A549 (cell line): ENCODE measurements around the gene STIM2. TPM values are rescaled to one million over a fixed set of nuclear protein-coding genes. Genes with fewer than 3 reads are reported as not detected.

Experiments
- ATAC-seq, 2 experiments: fragments of 200-7000 bp in 1 of 2; fragments of >200 bp in 1 of 2; cut with Nextera tagmentation in 1 of 2; cut with Tn5 transposase in 1 of 2; 3 replicates each; pipeline versions ENCODE4 v1.8.0 to v1.9.1; 2018 to 2020; ENCODE audit warnings: mild to moderate bottlenecking in 1 of 2, moderate library complexity in 1 of 2
- CTCF ChIA-PET: fragments of 300-600 bp; sonication (Branson Sonifier 250); formaldehyde crosslinking; extraction: SDS; loops from one replicate; lab custom pipeline; 2021; ENCODE audit warnings: antibody characterized with exemption, inconsistent platforms; lab: Yijun Ruan, JAX
- POLR2A ChIA-PET: fragments of 350-600 bp; formaldehyde crosslinking; extraction: SDS; loops from one replicate; lab custom pipeline; 2021; ENCODE audit warnings: antibody characterized with exemption, inconsistent platforms; lab: Yijun Ruan, JAX
- DNase-seq, 2 experiments: peaks; one replicate each; pipeline versions ENCODE4 v3.0.0 to v3.0.0-alpha.2; 2011 to 2016; ENCODE audit warnings: low read depth in 1 of 2, low spot score in 1 of 2
- FAIRE-seq: peaks from 2 replicates; lab custom pipeline; 2011; peaks lifted over from hg19 to GRCh38; lab: Jason Lieb, UNC
- H3K27ac ChIP-seq, 2 experiments: fragments of >200 bp; sonication (Bioruptor Twin); formaldehyde crosslinking; 3 replicates each; pipeline ENCODE4 v1.5.1; 2016 to 2017
- H3K4me1 ChIP-seq: fragments of >200 bp; sonication (Bioruptor Twin); formaldehyde crosslinking; 3 replicates; pipeline ENCODE4 v1.6.1; 2016
- H3K4me2 ChIP-seq: fragments of >200 bp; sonication (Bioruptor Twin); formaldehyde crosslinking; 3 replicates; pipeline ENCODE4 v1.6.1; 2016
- H3K4me3 ChIP-seq: fragments of >200 bp; sonication (Bioruptor Twin); formaldehyde crosslinking; 3 replicates; pipeline ENCODE4 v1.5.1; 2016
- H3K9me3 ChIP-seq: fragments of >200 bp; sonication (Bioruptor Twin); formaldehyde crosslinking; 3 replicates; pipeline ENCODE4 v1.6.1; 2016
- BCL3 ChIP-seq: fragments of >200 bp; sonication (Bioruptor Twin); formaldehyde crosslinking; IDR thresholded peaks from 3 replicates; pipeline ENCODE4 v1.6.1; 2016
- CBX8 ChIP-seq: fragments of 200-600 bp; sonication (generic); IDR thresholded peaks from 2 replicates; pipeline ENCODE4 v1.6.1; 2016
- CEBPB ChIP-seq, 2 experiments: fragments of >200 bp in 1 of 2; sonication (Bioruptor Twin) in 1 of 2; formaldehyde crosslinking in 1 of 2; IDR thresholded peaks; 2 replicates each; pipeline ENCODE4 v1.6.1; 2012 to 2016
- CHD4 ChIP-seq: fragments of 200-600 bp; sonication (generic); IDR thresholded peaks from 2 replicates; pipeline ENCODE4 v1.6.1; 2016; ENCODE audit warnings: antibody characterized with exemption, mild to moderate bottlenecking, borderline replicate concordance
- EHF ChIP-seq: fragments of 250-450 bp; sonication (Bioruptor Pico); IDR thresholded peaks from 2 replicates; pipeline ENCODE4 v1.5.0; 2020; ENCODE audit warnings: mild to moderate bottlenecking
- ESRRA ChIP-seq: fragments of 150-350 bp; IDR thresholded peaks from 2 replicates; pipeline ENCODE4 v1.6.1; 2014; ENCODE audit warnings: mild to moderate bottlenecking, low read length, borderline replicate concordance
- FOSL2 ChIP-seq, 2 experiments: fragments of 450-650 bp in 1 of 2; fragments of >200 bp in 1 of 2; sonication (Bioruptor Twin) in 1 of 2; formaldehyde crosslinking; IDR thresholded peaks; 2 replicates each; pipeline versions ENCODE4 v1.5.0 to v1.6.1; 2016 to 2020; ENCODE audit warnings: mild to moderate bottlenecking in 1 of 2, moderate library complexity in 1 of 2
- FOXS1 ChIP-seq: fragments of 250-450 bp; sonication (Bioruptor Pico); IDR thresholded peaks from 2 replicates; pipeline ENCODE4 v1.5.0; 2020; ENCODE audit warnings: mild to moderate bottlenecking, moderate library complexity
- HMGXB4 ChIP-seq: fragments of 250-450 bp; sonication (Bioruptor Pico); IDR thresholded peaks from 2 replicates; pipeline ENCODE4 v1.5.0; 2021; ENCODE audit warnings: mild to moderate bottlenecking, moderate library complexity, borderline replicate concordance
- HOXA7 ChIP-seq: fragments of 250-450 bp; sonication (Bioruptor Pico); IDR thresholded peaks from 2 replicates; pipeline ENCODE4 v1.5.0; 2020; ENCODE audit warnings: mild to moderate bottlenecking, moderate library complexity
- HOXB13 ChIP-seq: fragments of 250-450 bp; sonication (Bioruptor Pico); IDR thresholded peaks from 2 replicates; pipeline ENCODE4 v1.5.0; 2020; ENCODE audit warnings: low read depth, mild to moderate bottlenecking, moderate library complexity
- KDM5A ChIP-seq: fragments of 200-600 bp; sonication (generic); IDR thresholded peaks from 2 replicates; pipeline ENCODE4 v1.6.1; 2016; ENCODE audit warnings: antibody characterized with exemption, mild to moderate bottlenecking
- NR3C1 ChIP-seq: fragments of >200 bp; sonication (Bioruptor Twin); formaldehyde crosslinking; IDR thresholded peaks from 3 replicates; pipeline ENCODE4 v1.6.1; 2017
- PHF8 ChIP-seq: fragments of 200-600 bp; sonication (generic); IDR thresholded peaks from 2 replicates; pipeline ENCODE4 v1.6.1; 2016; ENCODE audit warnings: low read depth, mild to moderate bottlenecking, antibody characterized with exemption, moderate library complexity, borderline replicate concordance
- POLR2A ChIP-seq: IDR thresholded peaks from 2 replicates; pipeline ENCODE4 v1.6.1; 2012; ENCODE audit warnings: mild to moderate bottlenecking, low read length
- POLR2AphosphoS2 ChIP-seq: conservative IDR thresholded peaks from 2 replicates; pipeline ENCODE4 v1.6.1; 2012; ENCODE audit warnings: low read length, improper control_type of control experiment, inconsistent platforms
- RFX5 ChIP-seq: fragments of 450-650 bp; IDR thresholded peaks from 2 replicates; pipeline ENCODE4 v1.7.1; 2014; ENCODE audit warnings: antibody characterized with exemption, mild to moderate bottlenecking, moderate library complexity
- RNF2 ChIP-seq: fragments of 200-600 bp; sonication (generic); IDR thresholded peaks from 2 replicates; pipeline ENCODE4 v1.6.1; 2016; ENCODE audit warnings: low read depth, mild to moderate bottlenecking, antibody characterized with exemption, moderate library complexity, borderline replicate concordance
- SMC3 ChIP-seq: fragments of >200 bp; sonication (Bioruptor Twin); formaldehyde crosslinking; IDR thresholded peaks from 3 replicates; pipeline ENCODE4 v1.6.1; 2018; ENCODE audit warnings: inconsistent platforms
- ZFP36 ChIP-seq: fragments of 450-650 bp; IDR thresholded peaks from 2 replicates; pipeline ENCODE4 v1.6.1; 2014; ENCODE audit warnings: borderline replicate concordance; ENCODE audit not compliant: partially characterized antibody
- ZNF302 ChIP-seq: fragments of 250-450 bp; sonication (Bioruptor Pico); IDR thresholded peaks from 2 replicates; pipeline ENCODE4 v1.9.0; 2021; ENCODE audit warnings: inconsistent platforms, mild to moderate bottlenecking, moderate library complexity
- WGBS: methylation state at CpG from one replicate; pipeline ENCODE4 v1.1.6; 2017; ENCODE audit errors: missing lambda C conversion rate; 5-methylcytosine and 5-hydroxymethylcytosine counted together
- polyA plus RNA-seq, 4 experiments: library from polyadenylated mRNA; depleted of rRNA in 3 of 4; stranded (reverse); fragments of >200 nt; fragmentation: RNase III in 1 of 4; extraction: RNeasy Plus Mini Kit Qiagen cat#74134 plus additional on column Dnase treatment in 1 of 4; gene quantifications; 2 replicates in 3 of 4; 3 replicates in 1 of 4; pipeline ENCODE4 v1.2.3, GENCODE V29; 2011 to 2017
- TF ChIP-seq, protein P1 (sequence below): fragments of 250-450 bp; sonication (Bioruptor Pico); IDR thresholded peaks from 2 replicates; pipeline ENCODE4 v1.5.0; 2020; ENCODE audit warnings: low read depth, mild to moderate bottlenecking, moderate library complexity
- TF ChIP-seq, protein P2 (sequence below): IDR thresholded peaks from 2 replicates; pipeline ENCODE4 v1.6.1; 2012
- TF ChIP-seq, protein P3 (sequence below): IDR thresholded peaks from 2 replicates; pipeline ENCODE4 v1.6.1; 2012

Gene STIM2
- polyA plus RNA-seq, 2 of the 4 experiments (the other 2 are of a cell fraction) = 13.6 to 20.6 TPM

GRCh38 chr4:27006646-27007045 is 146.0 kb downstream of the STIM2 start (continued):
- TF ChIP-seq HOXA7 (CRISPR knock-in tag) (no peak), CEBPB (IDR thresholded peaks at IDR 0.05) (no peak), KDM5A (no peak), HOXB13 (CRISPR knock-in tag) (no peak), SMC3 (no peak), ZFP36 (no peak), ESRRA (no peak), FOXS1 (CRISPR knock-in tag) (no peak)
- TF ChIP-seq, protein P1, sequence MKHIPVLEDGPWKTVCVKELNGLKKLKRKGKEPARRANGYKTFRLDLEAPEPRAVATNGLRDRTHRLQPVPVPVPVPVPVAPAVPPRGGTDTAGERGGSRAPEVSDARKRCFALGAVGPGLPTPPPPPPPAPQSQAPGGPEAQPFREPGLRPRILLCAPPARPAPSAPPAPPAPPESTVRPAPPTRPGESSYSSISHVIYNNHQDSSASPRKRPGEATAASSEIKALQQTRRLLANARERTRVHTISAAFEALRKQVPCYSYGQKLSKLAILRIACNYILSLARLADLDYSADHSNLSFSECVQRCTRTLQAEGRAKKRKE (CRISPR knock-in tag) = no peak
- TF ChIP-seq, protein P2, sequence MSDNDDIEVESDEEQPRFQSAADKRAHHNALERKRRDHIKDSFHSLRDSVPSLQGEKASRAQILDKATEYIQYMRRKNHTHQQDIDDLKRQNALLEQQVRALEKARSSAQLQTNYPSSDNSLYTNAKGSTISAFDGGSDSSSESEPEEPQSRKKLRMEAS = no peak

DNA sequence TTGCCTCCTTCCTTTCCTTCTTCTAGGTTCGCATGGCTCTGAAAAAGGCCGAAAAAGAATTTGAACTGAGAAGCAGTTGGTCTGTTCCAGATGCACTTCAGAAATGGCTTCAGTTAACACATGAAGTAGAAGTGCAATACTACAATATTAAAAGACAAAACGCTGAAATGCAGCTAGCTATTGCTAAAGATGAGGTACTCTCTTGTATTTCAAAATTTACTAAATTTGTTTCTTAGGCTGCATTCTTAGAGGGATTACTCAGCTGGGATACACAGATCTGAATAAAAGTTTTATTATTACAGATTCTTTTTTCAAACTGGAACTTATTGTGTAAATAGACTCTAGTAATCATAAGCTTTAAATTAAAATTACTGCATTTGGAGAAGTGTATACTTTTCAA is 146.9 kb downstream of the STIM2 start:
- no peak overlapping the region for H3K4me2 ChIP-seq
- DNase-seq (no peak), FAIRE-seq (no peak)
- WGBS = 88% methylated on average over 3 of the region's 3 CpGs
- TF ChIP-seq EHF (CRISPR knock-in tag) (no peak), BCL3 (no peak), FOSL2 (IDR thresholded peaks at IDR 0.05) (no peak), FOSL2 (CRISPR knock-in tag; IDR thresholded peaks at IDR 0.05) (no peak), POLR2A (no peak), CBX8 (no peak), RNF2 (no peak), CHD4 (no peak), NR3C1 (no peak), PHF8 (no peak), POLR2AphosphoS2 (no peak), RFX5 (no peak), HMGXB4 (no peak), FOXS1 (CRISPR knock-in tag) (no peak), ZNF302 (CRISPR knock-in tag) (no peak)
- TF ChIP-seq, protein P3, sequence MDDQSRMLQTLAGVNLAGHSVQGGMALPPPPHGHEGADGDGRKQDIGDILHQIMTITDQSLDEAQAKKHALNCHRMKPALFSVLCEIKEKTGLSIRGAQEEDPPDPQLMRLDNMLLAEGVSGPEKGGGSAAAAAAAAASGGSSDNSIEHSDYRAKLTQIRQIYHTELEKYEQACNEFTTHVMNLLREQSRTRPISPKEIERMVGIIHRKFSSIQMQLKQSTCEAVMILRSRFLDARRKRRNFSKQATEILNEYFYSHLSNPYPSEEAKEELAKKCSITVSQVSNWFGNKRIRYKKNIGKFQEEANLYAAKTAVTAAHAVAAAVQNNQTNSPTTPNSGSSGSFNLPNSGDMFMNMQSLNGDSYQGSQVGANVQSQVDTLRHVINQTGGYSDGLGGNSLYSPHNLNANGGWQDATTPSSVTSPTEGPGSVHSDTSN = no peak
- TF ChIP-seq, protein P1 (CRISPR knock-in tag) = no peak
- TF ChIP-seq, all 56 proteins: peak for 0
- ATAC-seq = no peak
- Histone ChIP-seq H3K4me1 (peaks cover 16% of the 10 kb centered on the region), H3K27ac (no peak overlapping the region), H3K9me3 (no peaks in the 10 kb centered on the region), H3K4me3 (no peak overlapping the region)
- POLR2A ChIA-PET = no interaction called here
- CTCF ChIA-PET = interaction anchor here (0.5 kb wide), 1 partner anchor 1543 kb away, joined by 3 read pairs; no protein-coding TSS in a partner anchor
